GM23338 (cell line): ENCODE data around the gene GALNT1. TPM values are rescaled to one million over a fixed set of nuclear protein-coding genes. Genes with fewer than 3 reads are reported as not detected.

ENCODE experiments used
- ATAC-seq: fragments of 200-7000 bp; cut with Tn5 transposase; 3 replicates; pipeline ENCODE4 v1.9.1; 2020
- DNase-seq: peaks from one replicate; pipeline ENCODE4 v3.0.0-alpha.2; 2015; ENCODE audit warnings: low spot score
- H2AFZ ChIP-seq: fragments of 200-600 bp; sonication (generic); 2 replicates; pipeline ENCODE4 v1.8.0; 2016; ENCODE audit warnings: antibody characterized with exemption, mild to moderate bottlenecking, moderate library complexity
- H3F3A ChIP-seq: fragments of 200-600 bp; sonication (generic); replicated peaks from 2 replicates; pipeline ENCODE4 v1.8.0; 2017; ENCODE audit warnings: antibody characterized with exemption, mixed run types, low read depth
- H3K27ac ChIP-seq: fragments of 200-600 bp; sonication (generic); 2 replicates; pipeline ENCODE4 v1.6.1; 2016; ENCODE audit warnings: low read depth
- H3K27me3 ChIP-seq: fragments of 200-600 bp; sonication (generic); 2 replicates; pipeline ENCODE4 v1.8.0; 2016; ENCODE audit warnings: mild to moderate bottlenecking, mixed run types, moderate library complexity; ENCODE audit not compliant: insufficient read depth
- H3K36me3 ChIP-seq: fragments of 200-600 bp; sonication (generic); 2 replicates; pipeline ENCODE4 v1.8.0; 2016; ENCODE audit warnings: mild to moderate bottlenecking; ENCODE audit not compliant: insufficient read depth
- H3K4me1 ChIP-seq: fragments of 200-600 bp; sonication (generic); 2 replicates; pipeline ENCODE4 v1.8.0; 2016; ENCODE audit warnings: mild to moderate bottlenecking, moderate library complexity; ENCODE audit not compliant: insufficient read depth
- H3K4me2 ChIP-seq: fragments of 200-600 bp; sonication (generic); 2 replicates; pipeline ENCODE4 v1.7.1; 2017; ENCODE audit warnings: mixed run types
- H3K4me3 ChIP-seq: fragments of 200-600 bp; sonication (generic); 2 replicates; pipeline ENCODE4 v1.6.1; 2016; ENCODE audit warnings: mixed run types
- H3K79me2 ChIP-seq: fragments of 200-600 bp; sonication (generic); replicated peaks from 2 replicates; pipeline ENCODE4 v1.8.0; 2017; ENCODE audit warnings: mild to moderate bottlenecking; ENCODE audit not compliant: insufficient read depth
- H3K9me2 ChIP-seq: fragments of 200-600 bp; sonication (generic); 2 replicates; pipeline ENCODE4 v1.8.0; 2017; ENCODE audit not compliant: insufficient read depth
- H4K20me1 ChIP-seq: fragments of 200-600 bp; sonication (generic); replicated peaks from 2 replicates; pipeline ENCODE4 v1.8.0; 2017; ENCODE audit warnings: mild to moderate bottlenecking; ENCODE audit not compliant: insufficient read depth
- H3K27ac Mint-ChIP-seq: 2 replicates; pipeline ENCODE4 v1.8.0; 2020; ENCODE audit warnings: inconsistent platforms, mild to moderate bottlenecking, moderate library complexity, mixed read lengths
- H3K27me3 Mint-ChIP-seq: 3 replicates; pipeline ENCODE4 v1.8.0; 2022; ENCODE audit warnings: low read depth, mild to moderate bottlenecking, moderate library complexity, mixed read lengths, inconsistent platforms; ENCODE audit not compliant: insufficient read depth, poor library complexity
- H3K36me3 Mint-ChIP-seq: 3 replicates; pipeline ENCODE4 v1.8.0; 2021; ENCODE audit warnings: low read depth, mild to moderate bottlenecking, inconsistent platforms, moderate library complexity, mixed read lengths
- H3K4me1 Mint-ChIP-seq: 3 replicates; pipeline ENCODE4 v1.8.0; 2020; ENCODE audit warnings: mild to moderate bottlenecking, inconsistent platforms, mixed read lengths
- H3K4me3 Mint-ChIP-seq: 3 replicates; pipeline ENCODE4 v1.8.0; 2021; ENCODE audit warnings: moderate library complexity, mild to moderate bottlenecking, inconsistent platforms, mixed read lengths
- H3K9me3 Mint-ChIP-seq: 3 replicates; pipeline ENCODE4 v1.8.0; 2020; ENCODE audit warnings: moderate library complexity, mild to moderate bottlenecking, inconsistent platforms, mixed read lengths
- CREB1 ChIP-seq: fragments of 250-450 bp; sonication (Bioruptor Pico); IDR thresholded peaks from 2 replicates; pipeline ENCODE4 v1.5.0; 2020; ENCODE audit warnings: low read depth, mild to moderate bottlenecking, moderate library complexity
- CTCF ChIP-seq, 2 experiments: fragments of 200-600 bp in 1 of 2; sonication (generic) in 1 of 2; conservative IDR thresholded peaks; 2 replicates each; pipeline versions ENCODE4 v1.5.1 to v1.6.1; 2016 to 2017; ENCODE audit warnings: antibody characterized with exemption in 2 of 2, low read depth in 2 of 2, mild to moderate bottlenecking in 2 of 2, moderate library complexity in 1 of 2
- EZH2phosphoT487 ChIP-seq: fragments of 200-600 bp; sonication (generic); IDR thresholded peaks from one replicate; pipeline ENCODE4 v1.8.1; 2018; ENCODE audit warnings: antibody characterized with exemption; ENCODE audit not compliant: unreplicated experiment
- JUNB ChIP-seq: IDR thresholded peaks from one replicate; pipeline ENCODE4 v1.6.1; 2016; ENCODE audit warnings: antibody characterized with exemption; ENCODE audit not compliant: unreplicated experiment
- NANOG ChIP-seq: IDR thresholded peaks from 2 replicates; pipeline ENCODE4 v1.6.1; 2016; ENCODE audit warnings: antibody characterized with exemption, borderline replicate concordance
- POLR2AphosphoS5 ChIP-seq: IDR thresholded peaks from 2 replicates; pipeline ENCODE4 v1.6.1; 2016; ENCODE audit warnings: antibody characterized with exemption, low read depth
- REST ChIP-seq: IDR thresholded peaks from one replicate; pipeline ENCODE4 v1.6.1; 2018; ENCODE audit warnings: antibody characterized with exemption; ENCODE audit not compliant: unreplicated experiment
- STAT1 ChIP-seq: IDR thresholded peaks from one replicate; pipeline ENCODE4 v1.6.1; 2016; ENCODE audit warnings: antibody characterized with exemption; ENCODE audit not compliant: unreplicated experiment
- ZNF114 ChIP-seq: fragments of 250-450 bp; sonication (Bioruptor Pico); IDR thresholded peaks from 2 replicates; pipeline ENCODE4 v1.5.0; 2020; ENCODE audit warnings: mild to moderate bottlenecking, moderate library complexity
- ZNF331 ChIP-seq: fragments of 250-450 bp; sonication (Bioruptor Pico); IDR thresholded peaks from 2 replicates; pipeline ENCODE4 v1.5.0; 2020; ENCODE audit warnings: low read depth, mild to moderate bottlenecking, moderate library complexity
- ZNF462 ChIP-seq: fragments of 250-450 bp; sonication (Bioruptor Pico); IDR thresholded peaks from 2 replicates; pipeline ENCODE4 v1.5.0; 2020; ENCODE audit warnings: mild to moderate bottlenecking, moderate library complexity
- polyA plus RNA-seq: library from polyadenylated mRNA; unstranded; fragments of >200 nt; fragmentation: Nextera tagmentation; extraction: Ambion mirVana; gene quantifications from 2 replicates; pipeline ENCODE4 v1.2.1, GENCODE V29; 2016
- total RNA-seq: library from RNA; depleted of rRNA; stranded (reverse); fragments of >200 nt; shearing (Covaris generic); gene quantifications from 2 replicates; pipeline ENCODE4 v1.2.3, GENCODE V29; 2014

GALNT1 gene
- total and polyA plus RNA-seq, 2 experiments from 2014 or later: 37.4 to 60.8 TPM

- no peak overlapping the region for H3K27ac Mint-ChIP-seq
- 0 out of 2 replicates have a peak, but pooled peaks cover 2% of the 10 kb centered on the region for H3K36me3 ChIP-seq
- peaks cover 37% of the 10 kb centered on the region for H3K36me3 Mint-ChIP-seq
- peaks cover 99% of the 10 kb centered on the region for H3K79me2 ChIP-seq
- no peak overlapping the region for H3K4me3 Mint-ChIP-seq
- DNase-seq: no peak
- no peak overlapping the region for H3K4me3 ChIP-seq
- H3K9me2 ChIP-seq: 0 out of 2 replicates have a peak, but pooled peaks cover 6% of the 10 kb centered on the region
- H3K4me1 ChIP-seq: peaks cover 30% of the 10 kb centered on the region
- TF ChIP-seq CREB1 (CRISPR knock-in tag) (no peak), NANOG (no peak), REST (no peak), POLR2AphosphoS5 (no peak), ZNF462 (no peak), CTCF (conservative IDR thresholded peaks at IDR 0.05; ENCODE audit: low read depth in 2 of 2) (no peak), JUNB (no peak), STAT1 (no peak), ZNF331 (no peak), ZNF114 (CRISPR knock-in tag) (no peak), EZH2phosphoT487 (no peak)
- H3K27me3 ChIP-seq: no peaks in the 10 kb centered on the region
- peaks cover 33% of the 10 kb centered on the region for H3K9me3 Mint-ChIP-seq
- H3K4me2 ChIP-seq: no peak overlapping the region
- no peak for ATAC-seq
- no peak overlapping the region for H2AFZ ChIP-seq
- H4K20me1 ChIP-seq: no peaks in the 10 kb centered on the region
- no peaks in the 10 kb centered on the region for H3F3A ChIP-seq
- peaks cover 20% of the 10 kb centered on the region for H3K4me1 Mint-ChIP-seq
- no peaks in the 10 kb centered on the region for H3K27me3 Mint-ChIP-seq
- H3K27ac ChIP-seq: no peak overlapping the region
Observed at GRCh38 chr18:35589546-35589945, 8.0 kb downstream of the GALNT1 start.
